Adrenal gland (tissue), 5 donors: ENCODE measurements around the gene CDH7.

ENCODE experiments used
- POLR2A ChIP-seq, 2 donors: fragments of 450-650 bp; IDR thresholded peaks; one replicate each; pipeline ENCODE4 v1.6.1; 2017; ENCODE audit warnings: antibody characterized with exemption in 2 of 2, mild to moderate bottlenecking in 2 of 2, moderate library complexity in 1 of 2
- TF ChIP-seq, protein P1 (sequence below), 6 experiments: fragments of 450-650 bp in 4 of 6; fragments of 200-600 bp in 2 of 6; sonication (generic) in 1 of 6; IDR thresholded peaks; 1 replicate in 5 of 6; 2 replicates in 1 of 6; pipeline versions ENCODE4 v1.5.1 to v1.8.0; 2016 to 2021; ENCODE audit warnings: antibody characterized with exemption in 6 of 6, mild to moderate bottlenecking in 2 of 6, moderate library complexity in 1 of 6
- donor health status: DM: no; HTN: no; CAD: no.

- TF ChIP-seq, protein P1, sequence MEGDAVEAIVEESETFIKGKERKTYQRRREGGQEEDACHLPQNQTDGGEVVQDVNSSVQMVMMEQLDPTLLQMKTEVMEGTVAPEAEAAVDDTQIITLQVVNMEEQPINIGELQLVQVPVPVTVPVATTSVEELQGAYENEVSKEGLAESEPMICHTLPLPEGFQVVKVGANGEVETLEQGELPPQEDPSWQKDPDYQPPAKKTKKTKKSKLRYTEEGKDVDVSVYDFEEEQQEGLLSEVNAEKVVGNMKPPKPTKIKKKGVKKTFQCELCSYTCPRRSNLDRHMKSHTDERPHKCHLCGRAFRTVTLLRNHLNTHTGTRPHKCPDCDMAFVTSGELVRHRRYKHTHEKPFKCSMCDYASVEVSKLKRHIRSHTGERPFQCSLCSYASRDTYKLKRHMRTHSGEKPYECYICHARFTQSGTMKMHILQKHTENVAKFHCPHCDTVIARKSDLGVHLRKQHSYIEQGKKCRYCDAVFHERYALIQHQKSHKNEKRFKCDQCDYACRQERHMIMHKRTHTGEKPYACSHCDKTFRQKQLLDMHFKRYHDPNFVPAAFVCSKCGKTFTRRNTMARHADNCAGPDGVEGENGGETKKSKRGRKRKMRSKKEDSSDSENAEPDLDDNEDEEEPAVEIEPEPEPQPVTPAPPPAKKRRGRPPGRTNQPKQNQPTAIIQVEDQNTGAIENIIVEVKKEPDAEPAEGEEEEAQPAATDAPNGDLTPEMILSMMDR (IDR thresholded peaks at IDR 0.05), result no peak
- no peak for TF ChIP-seq POLR2A (IDR thresholded peaks at IDR 0.05)
These were observed 150.7 kb downstream of the CDH7 start for GRCh38 chr18:65901522-65901921.
